HepG2 (cell line): ENCODE measurements around the gene FCRL2. TPM values are rescaled to one million over a fixed set of nuclear protein-coding genes. Genes with fewer than 3 reads are reported as not detected.

Experiments
- ATAC-seq: fragments of 200-7000 bp; cut with Tn5 transposase; 3 replicates; pipeline ENCODE4 v1.9.1; 2020; ENCODE audit warnings: mild to moderate bottlenecking, moderate library complexity
- BruUV-seq: library from RNA; stranded (reverse); fragments of 400-500 nt; replicated peaks from 2 replicates; lab custom pipeline; 2021; lab: Mats Ljungman, UMichigan
- CTCF ChIA-PET: fragments of 300-600 bp; formaldehyde crosslinking; extraction: SDS; loops from one replicate; lab custom pipeline; 2021; ENCODE audit warnings: low total read pairs, inconsistent platforms, low intra/inter-chr PET ratio; lab: Yijun Ruan, JAX
- POLR2A ChIA-PET: fragments of 350-600 bp; sonication (Branson Sonifier 250); formaldehyde crosslinking; loops from one replicate; lab custom pipeline; 2020; ENCODE audit warnings: antibody characterized with exemption, inconsistent platforms; lab: Yijun Ruan, JAX
- DNase-seq: peaks from one replicate; pipeline ENCODE4 v3.0.0-alpha.2; 2015; ENCODE audit warnings: low spot score
- FAIRE-seq: peaks from 3 replicates; lab custom pipeline; 2011; peaks lifted over from hg19 to GRCh38; lab: Jason Lieb, UNC
- H2AFZ ChIP-seq: one replicate; pipeline ENCODE4 v1.6.1; 2011; ENCODE audit warnings: low read length, inconsistent platforms
- H3K27ac ChIP-seq: fragments of 300-600 bp; 3 replicates; pipeline ENCODE4 v1.8.0; 2011; ENCODE audit warnings: mixed run types, mild to moderate bottlenecking, mixed read lengths, low read length, inconsistent platforms; ENCODE audit not compliant: insufficient read depth; ENCODE audit errors: extremely low read length
- H3K27me3 ChIP-seq, 2 experiments: fragments of 200-600 bp in 1 of 2; 2 replicates in 1 of 2; 3 replicates in 1 of 2; pipeline versions ENCODE4 v1.6.0 to v1.8.0; 2011; ENCODE audit warnings: low read length in 2 of 2, mild to moderate bottlenecking in 2 of 2, moderate library complexity in 2 of 2, inconsistent platforms in 1 of 2; ENCODE audit not compliant: insufficient read depth in 2 of 2, control insufficient read depth in 1 of 2
- H3K36me3 ChIP-seq, 2 experiments: fragments of 200-600 bp in 1 of 2; replicated peaks in 1 of 2; 2 replicates in 1 of 2; 3 replicates in 1 of 2; pipeline versions ENCODE4 v1.5.1 to v1.8.0; 2011; ENCODE audit warnings: low read length in 2 of 2, inconsistent platforms in 1 of 2; ENCODE audit not compliant: insufficient read depth in 2 of 2, control insufficient read depth in 1 of 2
- H3K4me1 ChIP-seq: 2 replicates; pipeline ENCODE4 v1.5.1; 2012; ENCODE audit warnings: low read length, inconsistent platforms; ENCODE audit not compliant: insufficient read depth
- H3K4me2 ChIP-seq: 2 replicates; pipeline ENCODE4 v1.6.0; 2011; ENCODE audit warnings: low read depth, low read length, inconsistent platforms
- H3K4me3 ChIP-seq, 3 experiments: fragments of 200-600 bp in 1 of 3; sonication (generic), shearing (Covaris generic) in 1 of 3; replicated peaks in 1 of 3; 2 replicates each; pipeline ENCODE4 v1.5.1; 2011 to 2016; ENCODE audit warnings: low read length in 3 of 3, inconsistent platforms in 2 of 3, low read depth in 2 of 3, mild to moderate bottlenecking in 2 of 3, control low read depth in 1 of 3, mixed read lengths in 1 of 3; ENCODE audit not compliant: insufficient read depth in 1 of 3
- H3K79me2 ChIP-seq: one replicate; pipeline ENCODE4 v1.6.1; 2011; ENCODE audit warnings: low read length, inconsistent platforms; ENCODE audit not compliant: insufficient read depth
- H3K9ac ChIP-seq: 2 replicates; pipeline ENCODE4 v1.6.0; 2011; ENCODE audit warnings: mild to moderate bottlenecking, low read depth, low read length, inconsistent platforms; ENCODE audit not compliant: insufficient read depth
- H3K9me3 ChIP-seq: 2 replicates; pipeline ENCODE4 v1.5.1; 2012; ENCODE audit warnings: mild to moderate bottlenecking, low read length
- H4K20me1 ChIP-seq: 2 replicates; pipeline ENCODE4 v1.6.0; 2011; ENCODE audit warnings: inconsistent platforms, mild to moderate bottlenecking, low read length, moderate library complexity; ENCODE audit not compliant: insufficient read depth
- ARNT2 ChIP-seq: sonication (generic); formaldehyde crosslinking; IDR thresholded peaks from 2 replicates; pipeline ENCODE4 v1.8.0; 2022; ENCODE audit warnings: mild to moderate bottlenecking, low read depth, missing genetic modification reagents, moderate library complexity
- HMGA1 ChIP-seq: sonication (generic); formaldehyde crosslinking; conservative IDR thresholded peaks from 2 replicates; pipeline ENCODE4 v1.4.0; 2020; ENCODE audit warnings: missing genetic modification reagents
- KDM5A ChIP-seq: fragments of 200-600 bp; sonication (generic); IDR thresholded peaks from 2 replicates; pipeline ENCODE4 v1.7.0; 2018; ENCODE audit warnings: antibody characterized with exemption, mild to moderate bottlenecking, low read length, borderline replicate concordance
- MED8 ChIP-seq: sonication (generic); formaldehyde crosslinking; IDR thresholded peaks from 2 replicates; pipeline ENCODE4 v1.8.1; 2023; ENCODE audit warnings: mild to moderate bottlenecking, missing genetic modification reagents; ENCODE audit not compliant: insufficient replicate concordance
- NKX3-1 ChIP-seq: sonication (generic); formaldehyde crosslinking; IDR thresholded peaks from 2 replicates; pipeline ENCODE4 v1.5.0; 2020; ENCODE audit warnings: missing genetic modification reagents
- SMC3 ChIP-seq: IDR thresholded peaks from 2 replicates; pipeline ENCODE4 v1.6.1; 2011; ENCODE audit warnings: low read length, improper control_type of control experiment
- ZNF891 ChIP-seq: sonication (generic); formaldehyde crosslinking; IDR thresholded peaks from 2 replicates; pipeline ENCODE4 v1.5.0; 2020; ENCODE audit warnings: mild to moderate bottlenecking, missing genetic modification reagents
- WGBS: methylation state at CpG from one replicate; pipeline ENCODE4 v1.1.6; 2017; ENCODE audit warnings: low lambda C conversion rate; 5-methylcytosine and 5-hydroxymethylcytosine counted together
- in situ Hi-C: cut with HindIII; loops from 2 replicates; pipeline ENCODE4 v1.10.0; 2017; ENCODE audit warnings: low pct_unique_long_range_greater_than_20kb; ENCODE audit not compliant: extremely low pct_ligation_motif_present
- intact Hi-C: fragments of 100-400 bp; cut with micrococcal nuclease; formaldehyde crosslinking; loops from one replicate; pipeline ENCODE4 v1.10.0; 2022; ENCODE audit not compliant: unreplicated experiment
- polyA plus RNA-seq, 8 experiments: library from polyadenylated mRNA; depleted of rRNA in 3 of 8; stranded (reverse) in 7 of 8; unstranded in 1 of 8; fragments of >200 nt; fragmentation: Illumina TruSeq in 4 of 8; extraction: Trizol in 4 of 8; gene quantifications; 2 replicates each; pipeline versions ENCODE4 v1.2.1 to v1.2.3, GENCODE V29; 2011 to 2016; ENCODE audit warnings: low read depth in 4 of 8, missing spikeins in 1 of 8, mixed read lengths in 1 of 8; ENCODE audit not compliant: insufficient read depth in 1 of 8
- total RNA-seq, 5 experiments: library from RNA; depleted of rRNA; stranded (reverse); fragments of >200 nt; fragmentation: Illumina TruSeq; extraction: Trizol; gene quantifications; 2 replicates each; pipeline ENCODE4 v1.2.3, GENCODE V29; 2016; ENCODE audit warnings: low read depth in 1 of 5
- TF ChIP-seq, protein P1 (sequence below): sonication (generic); formaldehyde crosslinking; IDR thresholded peaks from 2 replicates; pipeline ENCODE4 v1.4.0; 2020; ENCODE audit warnings: missing genetic modification reagents
- TF ChIP-seq, protein P2 (sequence below): sonication (generic); formaldehyde crosslinking; IDR thresholded peaks from 2 replicates; pipeline ENCODE4 v1.5.0; 2020; ENCODE audit warnings: mild to moderate bottlenecking, missing genetic modification reagents
- TF ChIP-seq, protein P3 (sequence below): sonication (generic); formaldehyde crosslinking; IDR thresholded peaks from 2 replicates; pipeline ENCODE4 v1.4.0; 2020; ENCODE audit warnings: missing genetic modification reagents
- TF ChIP-seq, protein P4 (sequence below): sonication (generic); formaldehyde crosslinking; IDR thresholded peaks from 2 replicates; pipeline ENCODE4 v1.4.0; 2020; ENCODE audit warnings: missing genetic modification reagents

The FCRL2 gene
- total and polyA plus RNA-seq, 2 of the 13 experiments (the other 11 are each of a cell fraction or from before 2014, with no cell fraction given), result not detected

DNA sequence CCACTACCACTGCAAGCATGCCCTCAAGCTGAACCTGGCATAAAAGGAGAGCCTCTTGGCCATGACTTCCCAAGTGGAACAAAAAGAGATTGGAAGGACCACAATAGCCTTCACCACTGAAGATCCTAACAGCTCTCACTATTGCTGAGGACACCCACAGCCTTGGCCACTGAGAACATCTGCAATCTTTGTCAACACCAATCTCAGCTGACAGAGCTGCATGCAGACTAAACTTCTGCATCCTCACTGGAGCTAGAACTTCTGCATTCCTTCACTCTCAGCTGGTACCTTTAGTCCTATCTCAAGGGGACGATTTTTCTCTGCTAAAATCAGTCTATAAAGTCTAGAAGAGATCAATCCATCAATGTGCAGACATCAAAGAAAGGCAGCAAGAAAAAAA lies 8.3 kb upstream of the FCRL2 start (continued):
- no peak for TF ChIP-seq ZNF891 (CRISPR knock-in tag)
- TF ChIP-seq ARNT2 (CRISPR knock-in tag), result no peak
- no peak for TF ChIP-seq NKX3-1 (CRISPR knock-in tag)

DNA sequence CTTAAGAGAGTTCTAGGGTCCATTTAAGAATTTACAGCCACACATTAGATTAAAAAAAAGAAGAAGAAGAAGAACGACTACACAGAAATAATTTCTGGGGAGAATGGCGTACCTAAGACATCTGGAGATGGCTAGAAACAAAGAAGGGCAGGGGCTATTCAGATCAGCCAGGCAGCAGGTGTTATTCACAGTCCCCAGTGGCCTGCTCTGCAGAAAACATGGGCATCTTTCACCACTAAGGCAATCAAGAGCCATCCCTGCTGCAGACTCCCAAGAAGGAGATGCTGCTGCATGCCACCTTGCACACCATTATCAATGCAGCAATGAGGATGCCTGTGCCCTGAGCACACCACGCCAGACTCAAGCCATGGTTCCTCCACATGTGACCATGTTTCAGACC lies 7.9 kb upstream of the FCRL2 start:
- in situ Hi-C loops, result no loop called here
- no peaks in the 10 kb centered on the region for H3K36me3 ChIP-seq
- H3K27ac ChIP-seq, result no peak overlapping the region
- FAIRE-seq (no peak), ATAC-seq (no peak)
- 0% methylated on average over 3 of the region's 3 CpGs for WGBS
- no peaks in the 10 kb centered on the region for H4K20me1 ChIP-seq
- H3K4me1 ChIP-seq, result no peaks in the 10 kb centered on the region
- no peaks in the 10 kb centered on the region for H3K79me2 ChIP-seq
- TF ChIP-seq MED8 (CRISPR knock-in tag) (no peak), KDM5A (no peak), HMGA1 (CRISPR knock-in tag) (no peak), SMC3 (no peak)
- TF ChIP-seq, protein P1, sequence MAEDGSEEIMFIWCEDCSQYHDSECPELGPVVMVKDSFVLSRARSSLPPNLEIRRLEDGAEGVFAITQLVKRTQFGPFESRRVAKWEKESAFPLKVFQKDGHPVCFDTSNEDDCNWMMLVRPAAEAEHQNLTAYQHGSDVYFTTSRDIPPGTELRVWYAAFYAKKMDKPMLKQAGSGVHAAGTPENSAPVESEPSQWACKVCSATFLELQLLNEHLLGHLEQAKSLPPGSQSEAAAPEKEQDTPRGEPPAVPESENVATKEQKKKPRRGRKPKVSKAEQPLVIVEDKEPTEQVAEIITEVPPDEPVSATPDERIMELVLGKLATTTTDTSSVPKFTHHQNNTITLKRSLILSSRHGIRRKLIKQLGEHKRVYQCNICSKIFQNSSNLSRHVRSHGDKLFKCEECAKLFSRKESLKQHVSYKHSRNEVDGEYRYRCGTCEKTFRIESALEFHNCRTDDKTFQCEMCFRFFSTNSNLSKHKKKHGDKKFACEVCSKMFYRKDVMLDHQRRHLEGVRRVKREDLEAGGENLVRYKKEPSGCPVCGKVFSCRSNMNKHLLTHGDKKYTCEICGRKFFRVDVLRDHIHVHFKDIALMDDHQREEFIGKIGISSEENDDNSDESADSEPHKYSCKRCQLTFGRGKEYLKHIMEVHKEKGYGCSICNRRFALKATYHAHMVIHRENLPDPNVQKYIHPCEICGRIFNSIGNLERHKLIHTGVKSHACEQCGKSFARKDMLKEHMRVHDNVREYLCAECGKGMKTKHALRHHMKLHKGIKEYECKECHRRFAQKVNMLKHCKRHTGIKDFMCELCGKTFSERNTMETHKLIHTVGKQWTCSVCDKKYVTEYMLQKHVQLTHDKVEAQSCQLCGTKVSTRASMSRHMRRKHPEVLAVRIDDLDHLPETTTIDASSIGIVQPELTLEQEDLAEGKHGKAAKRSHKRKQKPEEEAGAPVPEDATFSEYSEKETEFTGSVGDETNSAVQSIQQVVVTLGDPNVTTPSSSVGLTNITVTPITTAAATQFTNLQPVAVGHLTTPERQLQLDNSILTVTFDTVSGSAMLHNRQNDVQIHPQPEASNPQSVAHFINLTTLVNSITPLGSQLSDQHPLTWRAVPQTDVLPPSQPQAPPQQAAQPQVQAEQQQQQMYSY (CRISPR knock-in tag), result no peak
- TF ChIP-seq, protein P2, sequence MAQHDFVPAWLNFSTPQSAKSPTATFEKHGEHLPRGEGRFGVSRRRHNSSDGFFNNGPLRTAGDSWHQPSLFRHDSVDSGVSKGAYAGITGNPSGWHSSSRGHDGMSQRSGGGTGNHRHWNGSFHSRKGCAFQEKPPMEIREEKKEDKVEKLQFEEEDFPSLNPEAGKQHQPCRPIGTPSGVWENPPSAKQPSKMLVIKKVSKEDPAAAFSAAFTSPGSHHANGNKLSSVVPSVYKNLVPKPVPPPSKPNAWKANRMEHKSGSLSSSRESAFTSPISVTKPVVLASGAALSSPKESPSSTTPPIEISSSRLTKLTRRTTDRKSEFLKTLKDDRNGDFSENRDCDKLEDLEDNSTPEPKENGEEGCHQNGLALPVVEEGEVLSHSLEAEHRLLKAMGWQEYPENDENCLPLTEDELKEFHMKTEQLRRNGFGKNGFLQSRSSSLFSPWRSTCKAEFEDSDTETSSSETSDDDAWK (CRISPR knock-in tag), result no peak
- TF ChIP-seq, protein P3, sequence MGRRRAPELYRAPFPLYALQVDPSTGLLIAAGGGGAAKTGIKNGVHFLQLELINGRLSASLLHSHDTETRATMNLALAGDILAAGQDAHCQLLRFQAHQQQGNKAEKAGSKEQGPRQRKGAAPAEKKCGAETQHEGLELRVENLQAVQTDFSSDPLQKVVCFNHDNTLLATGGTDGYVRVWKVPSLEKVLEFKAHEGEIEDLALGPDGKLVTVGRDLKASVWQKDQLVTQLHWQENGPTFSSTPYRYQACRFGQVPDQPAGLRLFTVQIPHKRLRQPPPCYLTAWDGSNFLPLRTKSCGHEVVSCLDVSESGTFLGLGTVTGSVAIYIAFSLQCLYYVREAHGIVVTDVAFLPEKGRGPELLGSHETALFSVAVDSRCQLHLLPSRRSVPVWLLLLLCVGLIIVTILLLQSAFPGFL, result no peak
- TF ChIP-seq, protein P4, sequence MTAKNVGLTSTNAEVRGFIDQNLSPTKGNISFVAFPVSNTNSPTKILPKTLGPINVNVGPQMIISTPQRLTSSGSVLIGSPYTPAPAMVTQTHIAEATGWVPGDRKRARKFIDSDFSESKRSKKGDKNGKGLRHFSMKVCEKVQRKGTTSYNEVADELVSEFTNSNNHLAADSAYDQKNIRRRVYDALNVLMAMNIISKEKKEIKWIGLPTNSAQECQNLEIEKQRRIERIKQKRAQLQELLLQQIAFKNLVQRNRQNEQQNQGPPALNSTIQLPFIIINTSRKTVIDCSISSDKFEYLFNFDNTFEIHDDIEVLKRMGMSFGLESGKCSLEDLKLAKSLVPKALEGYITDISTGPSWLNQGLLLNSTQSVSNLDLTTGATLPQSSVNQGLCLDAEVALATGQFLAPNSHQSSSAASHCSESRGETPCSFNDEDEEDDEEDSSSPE (CRISPR knock-in tag), result no peak
- TF ChIP-seq, all 625 proteins: peak for 0
- intact Hi-C loops, result no loop called here
- BruUV-seq, result no TSS peak
- H3K27me3 ChIP-seq, result no peaks in the 10 kb centered on the region; a peak in 1 of 5 replicates
- DNase-seq, result no peak
- ChIA-PET POLR2A (no interaction called here), CTCF (no interaction called here)
- H3K9ac ChIP-seq, result no peak overlapping the region
- H2AFZ ChIP-seq, result no peak overlapping the region
- no peak overlapping the region for H3K4me2 ChIP-seq
- H3K9me3 ChIP-seq, result no peaks in the 10 kb centered on the region; the same call in none of the 2 replicates
- H3K4me3 ChIP-seq, result no peak overlapping the region
